HepG2 (cell line): Measurements from ENCODE around the gene CD248. TPM values are rescaled to one million over a fixed set of nuclear protein-coding genes. Genes with fewer than 3 reads are reported as not detected.

ENCODE experiments used
- CBFB ChIP-seq: sonication (generic); formaldehyde crosslinking; IDR thresholded peaks from 2 replicates; pipeline ENCODE4 v1.4.0; 2020; ENCODE audit warnings: missing genetic modification reagents
- CC2D1A ChIP-seq: sonication (generic); formaldehyde crosslinking; IDR thresholded peaks from 2 replicates; pipeline ENCODE4 v1.8.1; 2023; ENCODE audit warnings: mild to moderate bottlenecking, missing genetic modification reagents
- ETV6 ChIP-seq: sonication (generic); formaldehyde crosslinking; conservative IDR thresholded peaks from 2 replicates; pipeline ENCODE4 v1.4.0; 2020; ENCODE audit warnings: missing genetic modification reagents
- FOXK2 ChIP-seq: fragments of 450-650 bp; IDR thresholded peaks from 2 replicates; pipeline ENCODE4 v1.6.1; 2016
- HNRNPK ChIP-seq: fragments of 200-400 bp; formaldehyde crosslinking; IDR thresholded peaks from 2 replicates; pipeline ENCODE4 v1.6.1; 2018; ENCODE audit warnings: low read length, low read depth, moderate library complexity, mild to moderate bottlenecking; ENCODE audit not compliant: poor library complexity, severe bottlenecking
- KDM2A ChIP-seq: sonication (generic); formaldehyde crosslinking; IDR thresholded peaks from 2 replicates; pipeline ENCODE4 v1.4.0; 2020; ENCODE audit warnings: low read depth, missing genetic modification reagents, borderline replicate concordance
- KDM3A ChIP-seq: IDR thresholded peaks from 2 replicates; pipeline ENCODE4 v1.6.1; 2018; ENCODE audit warnings: low read depth, missing compliant biosample characterization
- NFYB ChIP-seq: sonication (generic); formaldehyde crosslinking; IDR thresholded peaks from 2 replicates; pipeline ENCODE4 v1.4.0; 2020; ENCODE audit warnings: missing genetic modification reagents
- RARG ChIP-seq: sonication (generic); formaldehyde crosslinking; IDR thresholded peaks from 2 replicates; pipeline ENCODE4 v1.4.0; 2020; ENCODE audit warnings: low read depth, mild to moderate bottlenecking, missing genetic modification reagents
- RFXANK ChIP-seq: IDR thresholded peaks from 2 replicates; pipeline ENCODE4 v1.6.1; 2016
- SMAD3 ChIP-seq: sonication (generic); formaldehyde crosslinking; IDR thresholded peaks from 2 replicates; pipeline ENCODE4 v1.4.0; 2020; ENCODE audit warnings: missing genetic modification reagents
- SRSF1 ChIP-seq: fragments of 200-400 bp; formaldehyde crosslinking; optimal IDR thresholded peaks from 2 replicates; pipeline ENCODE3; 2017; ENCODE audit warnings: mild to moderate bottlenecking, low read depth, low read length, moderate library complexity
- TBX2 ChIP-seq: sonication (generic); formaldehyde crosslinking; IDR thresholded peaks from 2 replicates; pipeline ENCODE4 v1.5.0; 2020; ENCODE audit warnings: missing genetic modification reagents, mild to moderate bottlenecking, borderline replicate concordance
- ZNF160 ChIP-seq: sonication (generic); formaldehyde crosslinking; IDR thresholded peaks from 2 replicates; pipeline ENCODE4 v1.8.0; 2022; ENCODE audit warnings: mild to moderate bottlenecking, inconsistent platforms, missing genetic modification reagents
- ZNF446 ChIP-seq: sonication (generic); formaldehyde crosslinking; IDR thresholded peaks from 2 replicates; pipeline ENCODE4 v1.5.0; 2020; ENCODE audit warnings: mild to moderate bottlenecking, missing genetic modification reagents
- ZNF484 ChIP-seq: sonication (generic); formaldehyde crosslinking; IDR thresholded peaks from 2 replicates; pipeline ENCODE4 v1.5.1; 2020; ENCODE audit warnings: mild to moderate bottlenecking, low read depth, missing genetic modification reagents, borderline replicate concordance
- ZNF75D ChIP-seq: sonication (generic); formaldehyde crosslinking; IDR thresholded peaks from 2 replicates; pipeline ENCODE4 v1.8.1; 2023; ENCODE audit warnings: missing genetic modification reagents, mild to moderate bottlenecking, borderline replicate concordance
- polyA plus RNA-seq, 8 experiments: library from polyadenylated mRNA; depleted of rRNA in 3 of 8; stranded (reverse) in 7 of 8; unstranded in 1 of 8; fragments of >200 nt; fragmentation: Illumina TruSeq in 4 of 8; extraction: Trizol in 4 of 8; gene quantifications; 2 replicates each; pipeline versions ENCODE4 v1.2.1 to v1.2.3, GENCODE V29; 2011 to 2016; ENCODE audit warnings: low read depth in 4 of 8, missing spikeins in 1 of 8, mixed read lengths in 1 of 8; ENCODE audit not compliant: insufficient read depth in 1 of 8
- total RNA-seq, 5 experiments: library from RNA; depleted of rRNA; stranded (reverse); fragments of >200 nt; fragmentation: Illumina TruSeq; extraction: Trizol; gene quantifications; 2 replicates each; pipeline ENCODE4 v1.2.3, GENCODE V29; 2016; ENCODE audit warnings: low read depth in 1 of 5
- TF ChIP-seq, protein P1 (sequence below): sonication (generic); formaldehyde crosslinking; IDR thresholded peaks from 2 replicates; pipeline ENCODE4 v1.4.0; 2020; ENCODE audit warnings: missing genetic modification reagents
- TF ChIP-seq, protein P2 (sequence below): IDR thresholded peaks from 2 replicates; pipeline ENCODE4 v1.6.1; 2016; ENCODE audit warnings: missing biosample characterization, missing genetic modification reagents, low read depth
- TF ChIP-seq, protein P3 (sequence below): sonication (generic); formaldehyde crosslinking; IDR thresholded peaks from 2 replicates; pipeline ENCODE4 v1.4.0; 2020; ENCODE audit warnings: missing genetic modification reagents
- TF ChIP-seq, protein P4 (sequence below): sonication (generic); formaldehyde crosslinking; IDR thresholded peaks from 2 replicates; pipeline ENCODE4 v1.9.0; 2021; ENCODE audit warnings: missing genetic modification reagents, mild to moderate bottlenecking, borderline replicate concordance
- TF ChIP-seq, protein P5 (sequence below): sonication (generic); formaldehyde crosslinking; IDR thresholded peaks from 2 replicates; pipeline ENCODE4 v1.4.0; 2020; ENCODE audit warnings: low read depth, mild to moderate bottlenecking, missing genetic modification reagents

CD248 gene
- total and polyA plus RNA-seq, 2 of the 13 experiments (the other 11 are each of a cell fraction or from before 2014, with no cell fraction given), result 0.25 to 0.35 TPM

DNA sequence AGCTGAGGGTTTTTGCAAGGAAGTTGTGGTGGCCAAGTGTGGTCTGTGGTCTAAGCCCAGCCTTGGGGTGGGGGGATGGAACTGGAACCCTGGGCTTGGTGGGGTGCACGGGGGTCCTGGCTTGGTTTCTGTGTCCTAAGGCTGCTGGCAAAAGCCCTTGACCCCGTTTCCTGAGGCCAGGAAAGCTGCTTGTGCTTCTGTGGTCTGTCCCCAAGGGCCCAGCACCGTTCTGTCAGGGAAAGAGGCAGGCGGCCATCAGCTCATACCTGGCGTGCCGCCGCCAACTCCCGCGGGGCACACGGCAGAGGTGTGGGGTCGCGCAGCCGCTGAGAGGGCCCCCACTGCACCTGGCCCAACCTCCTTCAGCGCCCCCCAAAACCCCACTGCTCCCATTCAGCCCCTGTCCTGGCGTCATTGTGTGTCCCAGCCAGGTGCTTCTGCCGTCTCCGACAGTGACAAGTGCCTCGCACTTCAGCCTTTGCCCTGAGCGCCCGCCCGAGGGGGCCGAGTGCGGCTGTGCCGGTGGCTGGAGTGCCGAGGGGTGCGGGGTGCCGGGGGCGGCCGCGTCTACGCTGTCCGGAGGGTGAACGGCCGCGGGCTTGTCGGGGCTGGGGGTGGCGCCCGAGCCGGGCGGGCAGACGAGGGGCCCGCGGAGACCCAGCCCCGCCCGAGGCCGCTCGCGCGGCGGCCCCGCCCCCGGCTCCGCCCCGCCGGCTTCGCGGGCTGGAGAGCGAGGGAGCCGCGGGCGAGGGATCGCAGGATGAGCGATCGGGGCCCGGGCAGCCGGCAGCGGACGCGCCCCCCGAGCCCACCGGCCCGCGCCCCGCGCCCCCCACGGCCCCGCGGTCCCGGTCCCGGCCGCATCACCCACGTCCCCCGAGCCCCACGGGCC lies 39.1 kb downstream of the CD248 start, which contains the start of gene CNIH2 (continued):
- TF ChIP-seq, protein P1, sequence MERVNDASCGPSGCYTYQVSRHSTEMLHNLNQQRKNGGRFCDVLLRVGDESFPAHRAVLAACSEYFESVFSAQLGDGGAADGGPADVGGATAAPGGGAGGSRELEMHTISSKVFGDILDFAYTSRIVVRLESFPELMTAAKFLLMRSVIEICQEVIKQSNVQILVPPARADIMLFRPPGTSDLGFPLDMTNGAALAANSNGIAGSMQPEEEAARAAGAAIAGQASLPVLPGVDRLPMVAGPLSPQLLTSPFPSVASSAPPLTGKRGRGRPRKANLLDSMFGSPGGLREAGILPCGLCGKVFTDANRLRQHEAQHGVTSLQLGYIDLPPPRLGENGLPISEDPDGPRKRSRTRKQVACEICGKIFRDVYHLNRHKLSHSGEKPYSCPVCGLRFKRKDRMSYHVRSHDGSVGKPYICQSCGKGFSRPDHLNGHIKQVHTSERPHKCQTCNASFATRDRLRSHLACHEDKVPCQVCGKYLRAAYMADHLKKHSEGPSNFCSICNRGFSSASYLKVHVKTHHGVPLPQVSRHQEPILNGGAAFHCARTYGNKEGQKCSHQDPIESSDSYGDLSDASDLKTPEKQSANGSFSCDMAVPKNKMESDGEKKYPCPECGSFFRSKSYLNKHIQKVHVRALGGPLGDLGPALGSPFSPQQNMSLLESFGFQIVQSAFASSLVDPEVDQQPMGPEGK (CRISPR knock-in tag), result peak; percentile 56
- TF ChIP-seq ZNF160 (CRISPR knock-in tag) (no peak), ZNF446 (0 out of 2 replicates have a peak, but pooled peaks have one; percentile 24), FOXK2 (no peak), ETV6 (CRISPR knock-in tag) (no peak), KDM2A (CRISPR knock-in tag) (peak; percentile 90), CC2D1A (no peak), CBFB (CRISPR knock-in tag) (no peak), SRSF1 (no peak), HNRNPK (peak; percentile 53), RFXANK (CRISPR knock-in tag) (no peak), SMAD3 (no peak), RARG (no peak), KDM3A (CRISPR knock-in tag) (no peak), NFYB (CRISPR knock-in tag) (no peak), TBX2 (CRISPR knock-in tag) (peak; percentile 33; the same call in 1 of the 2 replicates), ZNF75D (CRISPR knock-in tag) (no peak), ZNF484 (CRISPR knock-in tag) (no peak)
- TF ChIP-seq, protein P2, sequence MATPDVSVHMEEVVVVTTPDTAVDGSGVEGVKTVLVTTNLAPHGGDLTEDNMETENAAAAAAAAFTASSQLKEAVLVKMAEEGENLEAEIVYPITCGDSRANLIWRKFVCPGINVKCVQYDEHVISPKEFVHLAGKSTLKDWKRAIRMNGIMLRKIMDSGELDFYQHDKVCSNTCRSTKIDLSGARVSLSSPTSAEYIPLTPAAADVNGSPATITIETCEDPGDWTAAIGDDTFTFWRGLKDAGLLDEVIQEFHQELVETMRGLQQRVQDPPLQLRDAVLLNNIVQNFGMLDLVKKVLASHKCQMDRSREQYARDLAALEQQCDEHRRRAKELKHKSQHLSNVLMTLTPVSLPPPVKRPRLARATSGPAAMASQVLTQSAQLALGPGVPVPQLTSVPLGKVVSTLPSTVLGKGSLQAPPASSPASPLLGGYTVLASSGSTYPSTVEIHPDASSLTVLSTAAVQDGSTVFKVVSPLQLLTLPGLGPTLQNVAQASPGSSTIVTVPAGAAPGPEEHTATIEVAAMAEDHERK (CRISPR knock-in tag), result no peak
- TF ChIP-seq, protein P3, sequence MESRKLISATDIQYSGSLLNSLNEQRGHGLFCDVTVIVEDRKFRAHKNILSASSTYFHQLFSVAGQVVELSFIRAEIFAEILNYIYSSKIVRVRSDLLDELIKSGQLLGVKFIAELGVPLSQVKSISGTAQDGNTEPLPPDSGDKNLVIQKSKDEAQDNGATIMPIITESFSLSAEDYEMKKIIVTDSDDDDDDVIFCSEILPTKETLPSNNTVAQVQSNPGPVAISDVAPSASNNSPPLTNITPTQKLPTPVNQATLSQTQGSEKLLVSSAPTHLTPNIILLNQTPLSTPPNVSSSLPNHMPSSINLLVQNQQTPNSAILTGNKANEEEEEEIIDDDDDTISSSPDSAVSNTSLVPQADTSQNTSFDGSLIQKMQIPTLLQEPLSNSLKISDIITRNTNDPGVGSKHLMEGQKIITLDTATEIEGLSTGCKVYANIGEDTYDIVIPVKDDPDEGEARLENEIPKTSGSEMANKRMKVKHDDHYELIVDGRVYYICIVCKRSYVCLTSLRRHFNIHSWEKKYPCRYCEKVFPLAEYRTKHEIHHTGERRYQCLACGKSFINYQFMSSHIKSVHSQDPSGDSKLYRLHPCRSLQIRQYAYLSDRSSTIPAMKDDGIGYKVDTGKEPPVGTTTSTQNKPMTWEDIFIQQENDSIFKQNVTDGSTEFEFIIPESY (CRISPR knock-in tag), result peak; percentile 60
- TF ChIP-seq, protein P4, sequence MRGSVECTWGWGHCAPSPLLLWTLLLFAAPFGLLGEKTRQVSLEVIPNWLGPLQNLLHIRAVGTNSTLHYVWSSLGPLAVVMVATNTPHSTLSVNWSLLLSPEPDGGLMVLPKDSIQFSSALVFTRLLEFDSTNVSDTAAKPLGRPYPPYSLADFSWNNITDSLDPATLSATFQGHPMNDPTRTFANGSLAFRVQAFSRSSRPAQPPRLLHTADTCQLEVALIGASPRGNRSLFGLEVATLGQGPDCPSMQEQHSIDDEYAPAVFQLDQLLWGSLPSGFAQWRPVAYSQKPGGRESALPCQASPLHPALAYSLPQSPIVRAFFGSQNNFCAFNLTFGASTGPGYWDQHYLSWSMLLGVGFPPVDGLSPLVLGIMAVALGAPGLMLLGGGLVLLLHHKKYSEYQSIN (CRISPR knock-in tag), result no peak
- TF ChIP-seq, protein P5, sequence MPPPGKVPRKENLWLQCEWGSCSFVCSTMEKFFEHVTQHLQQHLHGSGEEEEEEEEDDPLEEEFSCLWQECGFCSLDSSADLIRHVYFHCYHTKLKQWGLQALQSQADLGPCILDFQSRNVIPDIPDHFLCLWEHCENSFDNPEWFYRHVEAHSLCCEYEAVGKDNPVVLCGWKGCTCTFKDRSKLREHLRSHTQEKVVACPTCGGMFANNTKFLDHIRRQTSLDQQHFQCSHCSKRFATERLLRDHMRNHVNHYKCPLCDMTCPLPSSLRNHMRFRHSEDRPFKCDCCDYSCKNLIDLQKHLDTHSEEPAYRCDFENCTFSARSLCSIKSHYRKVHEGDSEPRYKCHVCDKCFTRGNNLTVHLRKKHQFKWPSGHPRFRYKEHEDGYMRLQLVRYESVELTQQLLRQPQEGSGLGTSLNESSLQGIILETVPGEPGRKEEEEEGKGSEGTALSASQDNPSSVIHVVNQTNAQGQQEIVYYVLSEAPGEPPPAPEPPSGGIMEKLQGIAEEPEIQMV (CRISPR knock-in tag), result 0 out of 2 replicates have a peak, but pooled peaks have one; percentile 45
